Neutrophil (primary cell): ENCODE data around the gene CFAP210.

ENCODE experiments used
- H3K27ac ChIP-seq: fragments of 200-600 bp; sonication (generic); 2 replicates; pipeline ENCODE4 v1.5.1; 2016; ENCODE audit warnings: mild to moderate bottlenecking, moderate library complexity
- H3K27me3 ChIP-seq: fragments of 200-600 bp; sonication (generic); 2 replicates; pipeline ENCODE4 v1.6.0; 2016; ENCODE audit warnings: mild to moderate bottlenecking
- H3K36me3 ChIP-seq: fragments of 200-600 bp; sonication (generic); 2 replicates; pipeline ENCODE4 v1.5.1; 2017
- H3K4me1 ChIP-seq, 2 experiments: fragments of 200-600 bp in 1 of 2; sonication (generic) in 1 of 2; 1 replicate in 1 of 2; 2 replicates in 1 of 2; pipeline versions ENCODE4 v1.5.1 to v1.6.1; 2013 to 2016; ENCODE audit warnings: low read depth in 1 of 2, low read length in 1 of 2, mild to moderate bottlenecking in 1 of 2, moderate library complexity in 1 of 2; ENCODE audit not compliant: control insufficient read depth in 1 of 2, insufficient read depth in 1 of 2
- H3K4me3 ChIP-seq, 2 experiments: fragments of 200-600 bp in 1 of 2; sonication (generic) in 1 of 2; 1 replicate in 1 of 2; 2 replicates in 1 of 2; pipeline ENCODE4 v1.5.1; 2013 to 2016; ENCODE audit warnings: low read depth in 1 of 2, low read length in 1 of 2, mild to moderate bottlenecking in 1 of 2, moderate library complexity in 1 of 2
- H3K9me3 ChIP-seq: fragments of 200-600 bp; sonication (generic); 2 replicates; pipeline ENCODE4 v1.5.1; 2016
- CTCF ChIP-seq: fragments of 200-600 bp; sonication (generic); IDR thresholded peaks from 2 replicates; pipeline ENCODE4 v1.5.1; 2016; ENCODE audit warnings: antibody characterized with exemption

The CFAP210 gene

GRCh38 chr2:169653636-169654035 lies 40.6 kb downstream of the CFAP210 start:
- peaks cover 8% of the 10 kb centered on the region for H3K27me3 ChIP-seq
- no peaks in the 10 kb centered on the region for H3K4me1 ChIP-seq
- TF ChIP-seq CTCF, result no peak
- no peak overlapping the region for H3K4me3 ChIP-seq
- no peaks in the 10 kb centered on the region for H3K9me3 ChIP-seq
- H3K36me3 ChIP-seq, result no peaks in the 10 kb centered on the region
- H3K27ac ChIP-seq, result no peak overlapping the region

- H3K27me3 ChIP-seq, result peaks cover 9% of the 10 kb centered on the region
- no peak for TF ChIP-seq CTCF
- H3K36me3 ChIP-seq, result no peaks in the 10 kb centered on the region
- H3K27ac ChIP-seq, result no peak overlapping the region
- no peaks in the 10 kb centered on the region for H3K4me1 ChIP-seq
- H3K9me3 ChIP-seq, result no peaks in the 10 kb centered on the region
- no peak overlapping the region for H3K4me3 ChIP-seq
Measured at GRCh38 chr2:169649278-169649677, 44.9 kb downstream of the CFAP210 start.

GRCh38 chr2:169647496-169647895 lies 46.7 kb downstream of the CFAP210 start:
- H3K27ac ChIP-seq, result no peak overlapping the region
- H3K4me1 ChIP-seq, result peaks cover 0 to 2% of the 10 kb centered on the region in 2 experiments
- TF ChIP-seq CTCF, result no peak
- no peak overlapping the region for H3K4me3 ChIP-seq
- no peaks in the 10 kb centered on the region for H3K9me3 ChIP-seq
- H3K36me3 ChIP-seq, result no peaks in the 10 kb centered on the region
- peaks cover 9% of the 10 kb centered on the region for H3K27me3 ChIP-seq

GRCh38 chr2:169644173-169644572 lies 50.0 kb downstream of the CFAP210 start:
- no peak overlapping the region for H3K27ac ChIP-seq
- no peaks in the 10 kb centered on the region for H3K9me3 ChIP-seq
- peaks cover 0 to 6% of the 10 kb centered on the region in 2 experiments for H3K4me1 ChIP-seq
- no peak overlapping the region for H3K4me3 ChIP-seq
- peaks cover 7% of the 10 kb centered on the region for H3K36me3 ChIP-seq
- peaks cover 6% of the 10 kb centered on the region for H3K27me3 ChIP-seq
- TF ChIP-seq CTCF, result no peak

GRCh38 chr2:169641464-169641863 lies 52.7 kb downstream of the CFAP210 start:
- Histone ChIP-seq H3K4me3 (no peak overlapping the region), H3K27ac (no peak overlapping the region), H3K27me3 (no peaks in the 10 kb centered on the region), H3K9me3 (no peaks in the 10 kb centered on the region), H3K4me1 (peaks cover 0 to 6% of the 10 kb centered on the region in 2 experiments), H3K36me3 (peaks cover 24% of the 10 kb centered on the region)
- no peak for TF ChIP-seq CTCF

- H3K27ac ChIP-seq, result no peak overlapping the region
- H3K27me3 ChIP-seq, result no peaks in the 10 kb centered on the region
- TF ChIP-seq CTCF, result no peak
- no peaks in the 10 kb centered on the region for H3K9me3 ChIP-seq
- no peak overlapping the region for H3K4me3 ChIP-seq
- peaks cover 38% of the 10 kb centered on the region for H3K36me3 ChIP-seq
- peaks cover 0 to 6% of the 10 kb centered on the region in 2 experiments for H3K4me1 ChIP-seq
Measured at GRCh38 chr2:169640104-169640503, 54.1 kb downstream of the CFAP210 start.
